HG03159 (cell line): ENCODE results near the gene GLDN.

Experiments used
- ATAC-seq: cut with Tn5 transposase; IDR thresholded peaks from one replicate; pipeline ENCODE4 v1.9.1; 2021; ENCODE audit warnings: mild to moderate bottlenecking, moderate library complexity; ENCODE audit not compliant: unreplicated experiment

GLDN gene

GRCh38 chr15:51356147-51356546 is 14.7 kb downstream of the GLDN start:
- ATAC-seq: no peak

GRCh38 chr15:51356983-51357382 is 15.5 kb downstream of the GLDN start:
- no peak for ATAC-seq

- ATAC-seq: no peak
Measured at GRCh38 chr15:51359981-51360380, 18.5 kb downstream of the GLDN start.

GRCh38 chr15:51363383-51363782 is 21.9 kb downstream of the GLDN start:
- no peak for ATAC-seq

GRCh38 chr15:51365417-51365816 is 24.0 kb downstream of the GLDN start:
- no peak for ATAC-seq

- no peak for ATAC-seq
Measured at GRCh38 chr15:51366071-51366470, 24.6 kb downstream of the GLDN start.

GRCh38 chr15:51366920-51367319 is 25.5 kb downstream of the GLDN start:
- no peak for ATAC-seq

GRCh38 chr15:51367322-51367976 is 26.0 kb downstream of the GLDN start:
- no peak for ATAC-seq

- ATAC-seq: no peak
Measured at GRCh38 chr15:51368307-51368706, 26.9 kb downstream of the GLDN start.

- no peak for ATAC-seq
Measured at GRCh38 chr15:51368751-51369450, 27.4 kb downstream of the GLDN start.

- no peak for ATAC-seq
Measured at GRCh38 chr15:51369451-51369761, 28.0 kb downstream of the GLDN start.

GRCh38 chr15:51371266-51371665 is 29.8 kb downstream of the GLDN start:
- ATAC-seq: no peak

- ATAC-seq: no peak
Measured at GRCh38 chr15:51374131-51374530, 32.7 kb downstream of the GLDN start.

GRCh38 chr15:51375966-51376640 is 34.6 kb downstream of the GLDN start:
- ATAC-seq: no peak

- ATAC-seq: no peak
Measured at GRCh38 chr15:51377038-51377786, 35.8 kb downstream of the GLDN start.

- no peak for ATAC-seq
Measured at GRCh38 chr15:51378406-51378805, 37.0 kb downstream of the GLDN start.

GRCh38 chr15:51379390-51379789 is 37.9 kb downstream of the GLDN start:
- no peak for ATAC-seq

- peak; percentile 81 for ATAC-seq
Measured at GRCh38 chr15:51380999-51381806, 39.7 kb downstream of the GLDN start.

GRCh38 chr15:51382787-51383186 is 41.3 kb downstream of the GLDN start:
- ATAC-seq: no peak

- no peak for ATAC-seq
Measured at GRCh38 chr15:51386029-51386428, 44.6 kb downstream of the GLDN start.

- no peak for ATAC-seq
Measured at GRCh38 chr15:51386486-51386885, 45.0 kb downstream of the GLDN start.
